ENCODE results near the gene CADM1.

The CADM1 gene

DNA sequence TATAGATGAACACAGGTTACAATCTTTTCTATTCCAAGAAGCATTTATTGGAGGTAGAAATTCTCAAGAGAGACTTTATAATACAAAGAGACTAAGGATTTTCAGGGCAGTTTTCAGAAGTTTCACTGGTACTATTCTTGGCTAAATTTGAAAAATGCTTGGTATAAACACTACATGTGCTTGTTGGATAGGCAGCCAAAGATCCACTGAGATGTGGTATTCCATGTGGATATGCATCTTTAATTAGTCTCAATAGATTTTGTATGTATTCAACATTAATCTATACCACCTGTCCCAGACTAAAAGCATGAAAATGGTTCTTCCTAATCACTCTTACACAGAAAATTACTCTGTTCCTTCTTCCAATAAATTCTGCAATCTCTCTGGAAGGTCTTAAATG, 232.6 kb downstream of the CADM1 start:
- DNase-seq, result no peak

GRCh38 chr11:115269191-115269950, 234.8 kb downstream of the CADM1 start:
- no peak for DNase-seq

DNA sequence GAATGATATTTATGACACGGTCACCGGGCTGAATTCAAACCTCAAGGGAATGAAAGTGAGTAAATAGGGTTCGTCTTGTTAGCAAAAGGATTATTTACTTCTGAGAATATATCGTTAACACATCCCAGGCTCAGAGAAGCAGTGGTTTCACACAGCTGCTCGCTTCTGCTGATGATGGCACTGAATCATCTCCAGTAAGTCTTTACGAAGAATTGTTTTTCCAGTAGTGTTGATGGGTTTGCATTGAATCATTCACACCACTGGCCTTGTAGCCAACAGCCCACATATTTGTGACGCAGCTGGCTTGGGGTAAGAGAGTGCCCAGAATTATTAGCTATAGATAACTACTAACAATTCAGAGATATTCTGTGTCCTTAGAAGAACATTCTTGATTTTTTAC, 236.3 kb downstream of the CADM1 start:
- DNase-seq, result no peak

DNA sequence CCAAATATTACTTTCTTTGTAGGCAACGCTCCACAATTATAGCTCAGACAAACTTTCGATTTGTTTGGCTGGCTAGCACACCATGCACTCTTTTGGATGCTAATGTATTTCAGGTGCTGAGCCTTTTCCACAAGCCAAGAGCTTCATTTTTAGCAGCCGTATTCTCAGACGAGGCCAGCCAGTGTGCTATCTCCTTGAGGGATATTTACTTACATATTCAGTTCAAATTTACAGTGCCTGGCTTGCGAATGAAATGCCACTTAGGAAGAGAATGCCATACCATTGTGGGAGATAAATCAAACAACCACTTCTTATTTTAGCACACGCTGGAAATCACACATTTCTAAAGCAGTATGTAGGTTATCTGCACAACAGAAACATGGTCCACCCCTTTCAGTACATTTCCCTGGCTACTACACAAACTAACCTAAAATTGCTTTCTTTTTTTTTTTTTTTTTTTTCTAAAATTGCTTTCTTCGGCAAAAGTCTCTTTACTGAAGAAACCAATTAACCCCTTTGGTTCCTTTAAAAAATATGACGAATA, 236.9 kb downstream of the CADM1 start:
- no peak for DNase-seq

DNA sequence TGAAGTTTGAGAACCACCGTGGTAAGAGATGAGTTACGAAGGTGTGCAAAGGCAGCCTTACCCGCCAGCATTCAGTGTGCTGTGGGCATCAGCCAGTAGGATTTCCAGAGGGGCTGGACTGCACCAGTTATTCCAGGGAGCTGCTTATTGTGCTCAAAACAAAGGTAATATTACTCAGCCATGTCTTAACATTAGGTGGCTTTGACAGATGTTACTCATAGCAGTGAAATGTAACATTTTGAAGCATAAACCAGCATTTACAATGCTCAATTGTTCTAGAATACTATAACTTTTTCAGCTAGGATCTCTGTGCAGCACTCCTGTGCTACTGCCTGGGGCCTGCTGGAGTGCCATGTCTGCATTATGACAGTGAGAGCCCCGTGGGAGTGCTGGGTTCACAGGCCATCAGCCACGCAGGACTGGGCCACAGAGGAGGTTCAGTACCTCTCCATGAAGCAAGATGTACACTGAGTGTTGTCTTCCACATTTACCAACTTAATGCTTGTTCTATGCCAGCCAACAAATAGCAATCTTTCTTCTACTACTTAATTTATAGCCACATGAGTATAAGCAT, 238.1 kb downstream of the CADM1 start:
- no peak for DNase-seq

DNA sequence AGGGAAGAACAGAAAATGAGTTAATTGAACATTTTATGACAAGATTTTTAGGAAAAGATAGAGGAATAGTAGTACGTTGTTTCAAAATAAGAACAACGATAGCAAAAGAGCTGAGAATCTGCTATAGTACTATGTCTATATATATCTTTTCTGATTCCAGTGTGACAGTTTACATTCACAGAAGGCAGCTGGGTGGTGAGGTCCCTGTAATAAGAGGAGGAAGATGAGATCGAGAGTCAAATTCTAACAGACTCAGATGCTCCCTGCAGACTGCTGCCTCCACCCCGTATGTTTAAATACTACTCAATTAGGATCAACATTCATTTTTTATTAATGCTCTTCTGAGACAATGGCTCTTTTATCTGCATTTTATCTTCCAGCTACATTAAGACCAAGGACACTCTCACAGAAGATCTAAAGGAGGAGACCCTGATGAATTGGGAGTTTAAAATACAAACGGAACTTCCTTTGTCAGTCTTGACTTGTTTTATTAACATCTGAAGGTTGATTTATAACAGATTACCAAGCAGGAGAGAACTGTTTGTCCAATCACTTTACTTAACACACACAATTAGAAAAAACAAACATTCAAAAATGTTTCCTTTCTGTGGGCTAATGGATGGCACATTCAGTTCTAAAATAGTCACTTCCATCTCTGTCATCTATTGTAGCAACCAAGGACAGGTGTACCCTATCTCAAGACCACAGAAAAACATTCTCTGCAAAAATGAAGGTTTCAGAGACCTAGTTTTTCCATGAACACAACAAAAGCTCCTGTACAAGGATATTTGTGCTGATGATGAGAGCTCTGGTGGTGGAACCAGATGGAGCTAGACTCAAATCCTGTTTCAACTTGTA, 240.2 kb downstream of the CADM1 start:
- DNase-seq, result no peak

- DNase-seq, result no peak
Observed at GRCh38 chr11:115258216-115258615, 246.0 kb downstream of the CADM1 start.

DNA sequence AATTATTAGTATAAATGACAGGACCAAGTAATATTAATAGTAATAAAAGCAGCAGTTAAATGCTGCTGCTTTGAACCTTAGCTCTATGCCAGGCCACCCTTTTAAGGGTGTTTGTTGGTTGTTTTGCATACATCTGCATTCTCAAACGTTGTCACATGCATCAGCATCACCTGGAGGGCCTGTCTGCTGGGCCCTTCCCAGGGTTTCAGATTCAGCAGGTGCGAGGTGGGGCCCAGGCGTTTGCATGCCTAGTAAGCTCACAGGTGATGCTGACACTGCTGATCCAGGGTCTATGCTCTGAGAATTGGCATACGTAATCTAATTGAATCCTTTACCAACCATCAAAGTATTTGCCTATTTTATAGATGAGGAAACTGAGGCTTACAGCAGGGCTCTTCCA, 246.5 kb downstream of the CADM1 start:
- no peak for DNase-seq

DNA sequence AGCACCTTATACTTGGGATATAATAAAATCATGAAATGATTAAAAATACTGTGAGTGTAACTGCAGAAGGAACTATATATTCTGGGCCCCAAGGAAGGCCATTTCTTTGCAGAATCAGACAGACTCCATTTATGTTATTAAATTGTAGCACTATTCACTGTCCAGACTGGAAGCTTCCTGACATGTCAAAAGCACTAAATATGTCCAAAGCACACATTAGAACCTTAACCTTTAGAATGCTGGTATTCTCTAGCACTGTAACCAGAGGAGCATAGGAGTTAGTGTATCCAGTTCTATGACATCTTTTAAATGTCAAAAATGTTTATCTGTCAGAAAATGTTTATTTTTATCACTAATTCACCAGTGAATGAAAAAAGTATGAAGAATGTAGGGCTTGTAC, 246.9 kb downstream of the CADM1 start:
- DNase-seq, result no peak

DNA sequence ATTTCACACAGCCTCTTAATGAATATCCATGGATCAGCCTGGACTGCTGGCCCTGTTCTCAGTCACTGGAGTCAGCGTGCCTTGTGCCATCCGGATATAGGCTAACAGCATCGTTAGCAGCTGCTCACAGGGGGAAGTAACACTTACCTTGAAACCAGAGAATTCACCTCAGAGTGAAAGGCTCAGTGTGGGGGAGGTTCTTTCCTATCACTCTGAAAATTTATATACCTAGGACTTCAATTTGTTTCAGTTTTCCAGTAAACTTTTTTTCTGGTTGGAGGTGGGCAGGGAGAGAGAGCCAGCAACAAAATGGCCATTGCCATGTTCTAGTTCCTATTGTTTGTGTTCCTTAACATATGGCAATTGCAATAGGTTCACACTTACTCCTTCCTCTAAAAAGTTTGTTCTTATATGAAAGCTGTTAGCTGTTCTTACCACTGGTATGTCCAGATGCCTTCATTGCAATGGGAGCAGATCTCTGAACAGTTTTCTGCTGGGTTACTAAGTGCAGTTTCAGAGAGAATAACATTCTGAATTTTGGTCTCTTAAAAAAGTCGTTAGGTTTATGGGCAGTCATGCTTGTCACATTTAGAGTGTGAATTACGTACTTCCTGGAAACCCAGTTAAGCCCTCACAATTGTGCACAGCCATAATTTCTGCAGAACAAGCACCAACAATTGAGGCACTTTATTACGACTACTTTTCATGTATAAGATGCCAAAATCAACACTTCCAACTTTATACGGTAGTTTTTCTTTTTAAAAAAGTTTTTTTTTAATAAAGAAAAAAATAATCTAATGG, 247.6 kb downstream of the CADM1 start:
- DNase-seq, result no peak

GRCh38 chr11:115255006-115255762, 249.0 kb downstream of the CADM1 start:
- no peak for DNase-seq

- DNase-seq, result no peak
Observed at GRCh38 chr11:115251126-115251525, 253.1 kb downstream of the CADM1 start.

DNA sequence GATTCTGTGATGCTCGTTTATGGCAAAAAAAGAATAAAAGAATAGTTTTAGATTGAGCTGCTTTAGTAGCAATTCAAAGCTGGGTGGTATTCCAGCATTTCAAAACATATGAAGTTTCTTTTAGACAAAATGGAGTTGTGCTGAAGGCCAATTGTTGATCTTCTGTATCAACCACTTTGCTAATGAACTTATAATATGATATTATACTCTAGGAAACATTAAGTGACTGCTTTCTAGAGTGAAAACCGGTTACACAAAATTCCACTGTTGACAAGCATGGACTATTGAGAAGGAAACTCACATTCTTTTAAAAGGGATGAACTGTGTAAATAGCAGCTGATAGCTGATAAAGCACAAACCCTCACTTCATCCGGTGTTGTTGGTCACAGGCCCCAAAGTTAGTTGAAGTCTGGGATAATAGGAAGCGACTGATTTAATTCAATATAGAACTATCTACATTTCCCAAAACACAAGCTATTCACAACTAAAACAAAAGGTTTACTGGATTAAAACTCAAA, 255.1 kb downstream of the CADM1 start:
- no peak for DNase-seq

DNA sequence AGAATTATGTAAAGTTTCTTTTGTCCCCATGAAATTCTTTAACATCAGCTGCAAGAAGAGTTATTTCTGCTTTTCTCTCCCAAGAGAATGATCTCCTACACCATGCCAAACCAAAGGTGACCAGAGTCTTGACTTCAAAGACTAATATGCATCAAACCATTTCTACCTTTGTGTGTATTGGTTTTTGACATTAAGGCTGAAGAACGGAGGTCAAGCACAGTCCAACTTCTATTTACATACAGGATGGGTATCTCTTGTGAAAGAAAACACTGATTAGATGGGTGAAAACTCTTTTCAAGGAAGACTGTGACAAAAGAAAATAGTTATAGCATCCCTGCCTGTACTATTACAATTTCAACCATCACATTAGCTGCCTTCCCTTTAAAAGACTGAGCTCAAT, 256.3 kb downstream of the CADM1 start:
- DNase-seq, result no peak

DNA sequence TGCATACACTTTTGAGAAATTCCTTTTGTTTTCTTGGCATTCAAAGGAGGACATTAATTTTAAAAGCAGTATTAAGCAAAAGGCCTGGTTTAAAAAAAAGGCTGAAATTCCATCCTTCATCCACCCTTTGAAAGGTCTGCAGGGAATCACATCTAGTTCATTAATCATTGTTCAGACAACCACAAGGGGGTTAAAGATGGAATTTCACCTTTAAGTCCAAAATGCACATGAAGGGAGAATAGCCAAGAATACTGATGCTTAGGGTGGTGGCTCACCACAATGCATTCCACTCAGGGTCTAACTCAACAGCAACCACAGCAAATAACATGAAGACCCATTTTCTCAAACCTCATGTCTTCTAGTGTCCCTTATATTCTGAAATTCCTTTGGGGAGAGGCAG, 256.9 kb downstream of the CADM1 start:
- no peak for DNase-seq

DNA sequence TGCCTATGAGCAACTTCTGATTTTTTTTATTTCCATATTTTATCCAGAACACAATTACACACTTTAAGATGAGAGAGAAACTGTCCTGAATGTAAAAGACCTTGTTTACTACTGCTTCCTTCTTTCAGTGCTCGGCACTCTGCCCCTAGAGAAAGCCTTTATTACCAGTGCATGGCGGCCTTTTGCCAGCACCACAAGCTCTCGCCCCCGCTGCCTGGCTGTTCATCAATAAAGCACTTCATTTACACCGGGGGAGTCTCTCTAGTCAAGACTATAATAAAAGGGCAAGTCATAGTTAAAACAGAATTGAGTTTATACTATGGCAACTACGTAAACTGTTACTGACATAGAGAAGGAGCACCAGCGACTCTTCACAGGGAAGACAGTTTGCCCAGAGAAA, 259.5 kb downstream of the CADM1 start:
- no peak for DNase-seq

DNA sequence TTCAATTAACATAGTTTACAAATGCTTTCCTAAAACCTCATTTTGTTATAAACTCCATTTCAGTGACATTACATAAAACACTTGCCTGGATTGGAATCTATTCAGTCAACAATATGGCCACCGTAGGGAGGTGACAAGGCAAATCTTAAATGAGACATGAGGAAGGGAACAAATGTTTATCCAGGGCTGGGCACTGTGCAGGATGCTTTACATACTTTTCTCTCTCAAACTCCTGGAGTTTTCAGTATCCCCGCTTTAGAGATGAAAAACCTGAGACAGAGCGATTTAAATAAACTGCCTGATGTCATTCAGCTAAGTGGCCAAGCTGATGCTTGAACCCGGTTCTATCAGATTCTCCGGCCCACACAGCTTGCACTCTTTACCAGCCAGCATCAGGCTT, 259.9 kb downstream of the CADM1 start:
- no peak for DNase-seq

- DNase-seq, result no peak
Observed at GRCh38 chr11:115242982-115243381, 261.2 kb downstream of the CADM1 start.

GRCh38 chr11:115241899-115242298, 262.3 kb downstream of the CADM1 start:
- no peak for DNase-seq

DNA sequence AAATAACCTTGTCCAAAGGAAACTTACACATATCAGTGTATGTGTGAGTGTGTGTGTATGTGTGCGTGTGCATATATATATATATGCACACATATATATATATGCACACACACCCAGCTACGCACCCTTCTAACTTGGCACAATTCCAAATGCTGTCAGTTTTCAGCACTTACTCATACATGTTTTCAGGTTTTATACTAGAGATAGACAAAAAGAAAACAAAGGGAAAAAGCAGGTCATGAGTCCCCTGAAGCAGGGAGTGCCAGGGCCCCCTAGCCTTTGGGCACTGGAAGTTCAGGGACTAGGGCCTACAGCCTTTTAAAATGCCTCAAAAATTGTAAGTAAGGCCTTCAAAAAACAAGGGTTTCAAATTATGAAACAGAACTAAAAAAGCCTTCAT, 265.4 kb downstream of the CADM1 start:
- no peak for DNase-seq

- DNase-seq, result no peak
Observed at GRCh38 chr11:115238086-115238485, 266.1 kb downstream of the CADM1 start.

DNA sequence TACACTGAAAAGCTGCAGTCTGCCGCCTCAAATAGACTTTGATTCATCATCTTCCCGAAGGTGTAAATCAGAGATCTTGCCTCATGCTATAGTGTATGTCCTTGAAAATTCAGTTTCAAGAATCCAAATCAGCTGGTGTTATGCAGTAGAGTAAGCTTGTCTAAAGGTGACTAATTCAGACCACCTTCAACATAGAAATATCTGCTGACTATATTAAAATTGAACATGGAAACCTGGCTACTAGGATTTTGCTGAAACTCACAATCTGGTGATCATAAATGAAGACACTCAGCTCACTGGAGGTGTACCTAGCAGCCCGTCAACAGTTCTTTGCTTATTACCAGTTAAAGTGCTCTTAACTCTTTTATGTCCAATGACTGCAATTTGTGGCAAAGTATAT, 266.6 kb downstream of the CADM1 start:
- no peak for DNase-seq
